Kidney epithelial cell (primary cell): ENCODE data around the gene HIF1A. TPM values are rescaled to one million over a fixed set of nuclear protein-coding genes. Genes with fewer than 3 reads are reported as not detected.

ENCODE experiments used
- DNase-seq: peaks from one replicate; pipeline ENCODE4 v3.0.0-alpha.2; 2010; ENCODE audit warnings: low read depth
- H3K27me3 ChIP-seq: 2 replicates; pipeline ENCODE4 v1.6.0; 2011; ENCODE audit warnings: low read length; ENCODE audit not compliant: control insufficient read depth, insufficient read depth
- H3K36me3 ChIP-seq: 2 replicates; pipeline ENCODE4 v1.5.1; 2011; ENCODE audit warnings: low read length; ENCODE audit not compliant: control insufficient read depth, insufficient read depth
- H3K4me3 ChIP-seq: 2 replicates; pipeline ENCODE4 v1.5.1; 2011; ENCODE audit warnings: low read depth, mild to moderate bottlenecking, control low read depth, low read length
- total RNA-seq: library from RNA; depleted of rRNA; stranded (reverse); fragments of >200 nt; gene quantifications from 2 replicates; pipeline ENCODE4 v1.2.3, GENCODE V29; 2015
- TF ChIP-seq, protein P1 (sequence below): IDR thresholded peaks from 2 replicates; pipeline ENCODE4 v1.5.1; 2011; ENCODE audit warnings: mild to moderate bottlenecking, moderate library complexity, low read length, control low read depth, inconsistent platforms; ENCODE audit not compliant: insufficient read depth, poor library complexity, severe bottlenecking

The HIF1A gene
- total RNA-seq, 1 donor from 2014 or later = 307 TPM

DNA sequence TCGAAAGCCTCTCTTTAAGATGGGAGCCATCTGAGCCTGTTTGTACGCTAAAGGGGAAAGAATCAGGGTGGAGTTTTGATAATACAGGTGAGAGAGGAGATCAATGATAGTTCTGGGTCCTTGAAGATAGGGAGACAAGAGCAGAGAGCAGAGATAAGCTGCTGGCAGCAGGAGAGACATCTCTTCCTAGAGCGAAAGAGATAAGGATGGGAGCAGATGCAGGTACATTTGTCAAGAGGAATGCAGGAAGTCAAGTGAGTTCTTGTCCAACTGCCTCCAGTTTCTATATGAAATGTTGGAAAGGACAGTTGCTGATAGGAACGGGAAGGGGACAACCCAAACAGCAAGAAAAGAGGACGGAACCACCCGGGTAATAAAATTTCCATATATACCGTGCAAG lies 24.7 kb upstream of the HIF1A start:
- no peak overlapping the region for H3K4me3 ChIP-seq
- no peak for DNase-seq
- TF ChIP-seq, protein P1, sequence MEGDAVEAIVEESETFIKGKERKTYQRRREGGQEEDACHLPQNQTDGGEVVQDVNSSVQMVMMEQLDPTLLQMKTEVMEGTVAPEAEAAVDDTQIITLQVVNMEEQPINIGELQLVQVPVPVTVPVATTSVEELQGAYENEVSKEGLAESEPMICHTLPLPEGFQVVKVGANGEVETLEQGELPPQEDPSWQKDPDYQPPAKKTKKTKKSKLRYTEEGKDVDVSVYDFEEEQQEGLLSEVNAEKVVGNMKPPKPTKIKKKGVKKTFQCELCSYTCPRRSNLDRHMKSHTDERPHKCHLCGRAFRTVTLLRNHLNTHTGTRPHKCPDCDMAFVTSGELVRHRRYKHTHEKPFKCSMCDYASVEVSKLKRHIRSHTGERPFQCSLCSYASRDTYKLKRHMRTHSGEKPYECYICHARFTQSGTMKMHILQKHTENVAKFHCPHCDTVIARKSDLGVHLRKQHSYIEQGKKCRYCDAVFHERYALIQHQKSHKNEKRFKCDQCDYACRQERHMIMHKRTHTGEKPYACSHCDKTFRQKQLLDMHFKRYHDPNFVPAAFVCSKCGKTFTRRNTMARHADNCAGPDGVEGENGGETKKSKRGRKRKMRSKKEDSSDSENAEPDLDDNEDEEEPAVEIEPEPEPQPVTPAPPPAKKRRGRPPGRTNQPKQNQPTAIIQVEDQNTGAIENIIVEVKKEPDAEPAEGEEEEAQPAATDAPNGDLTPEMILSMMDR = no peak
- no peaks in the 10 kb centered on the region for H3K27me3 ChIP-seq
- H3K36me3 ChIP-seq = no peaks in the 10 kb centered on the region

DNA sequence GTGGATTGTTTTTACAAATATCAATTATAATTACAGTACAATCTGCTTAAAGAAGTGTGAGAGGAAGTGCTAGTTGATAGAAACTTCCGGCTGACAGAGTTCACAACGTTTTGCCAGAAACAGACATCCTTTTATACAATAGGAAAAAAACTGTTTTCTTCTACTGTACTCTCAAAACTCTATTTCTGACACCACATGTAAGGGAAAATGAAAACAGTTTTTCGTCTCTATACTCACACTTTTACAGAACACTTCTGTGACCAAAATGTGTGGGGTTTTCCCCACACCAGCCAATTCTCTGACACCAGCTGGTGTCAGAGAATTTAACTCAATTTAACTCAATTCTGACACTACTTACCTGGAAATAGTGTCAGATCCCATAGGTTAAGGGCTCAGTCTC lies 24.2 kb upstream of the HIF1A start:
- Histone ChIP-seq H3K27me3 (no peaks in the 10 kb centered on the region), H3K36me3 (no peaks in the 10 kb centered on the region), H3K4me3 (no peak overlapping the region)
- no peak for DNase-seq
- TF ChIP-seq, protein P1 = no peak

DNA sequence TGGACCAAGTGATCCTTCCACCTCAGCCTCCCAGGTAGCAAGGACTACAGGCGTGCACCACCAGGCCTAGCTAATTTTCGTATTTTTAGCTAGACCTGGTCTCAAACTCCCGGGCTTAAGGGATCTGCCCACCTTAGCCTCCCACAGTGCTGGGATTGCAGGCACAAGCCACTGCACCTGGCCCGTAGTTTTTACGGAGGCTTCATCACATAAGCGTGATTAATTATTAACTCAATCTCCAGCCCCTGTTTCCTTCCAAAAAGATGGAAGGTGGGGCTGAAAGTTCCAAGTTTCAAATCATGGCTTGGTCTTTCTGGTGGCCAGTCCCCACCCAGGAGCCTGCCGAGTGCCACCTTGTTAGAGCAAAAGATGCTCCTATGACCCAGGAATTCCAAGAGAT lies 22.5 kb upstream of the HIF1A start:
- Histone ChIP-seq H3K27me3 (no peaks in the 10 kb centered on the region), H3K36me3 (no peaks in the 10 kb centered on the region), H3K4me3 (no peak overlapping the region)
- DNase-seq = no peak
- TF ChIP-seq, protein P1 = no peak

DNA sequence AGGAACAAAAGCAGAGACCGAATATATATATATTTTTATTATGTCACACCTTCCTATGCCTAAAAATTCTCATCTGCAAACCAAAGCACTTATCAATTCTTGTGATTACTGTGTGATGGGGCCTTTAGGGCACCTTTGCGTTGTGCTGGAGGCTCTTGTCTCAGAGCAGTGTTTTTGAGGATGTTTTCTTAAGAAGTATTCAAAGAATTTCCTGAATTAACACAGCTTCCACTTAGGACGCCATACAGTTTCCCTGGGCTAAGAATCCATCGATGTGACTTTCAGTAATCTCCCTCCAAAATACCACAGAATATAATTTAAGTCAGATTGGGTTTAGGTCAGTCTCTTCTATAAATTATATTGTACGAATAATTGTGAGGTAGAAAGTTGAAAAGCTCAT lies 22.0 kb upstream of the HIF1A start:
- Histone ChIP-seq H3K27me3 (no peaks in the 10 kb centered on the region), H3K4me3 (no peak overlapping the region), H3K36me3 (no peaks in the 10 kb centered on the region)
- TF ChIP-seq, protein P1 = no peak
- no peak for DNase-seq

DNA sequence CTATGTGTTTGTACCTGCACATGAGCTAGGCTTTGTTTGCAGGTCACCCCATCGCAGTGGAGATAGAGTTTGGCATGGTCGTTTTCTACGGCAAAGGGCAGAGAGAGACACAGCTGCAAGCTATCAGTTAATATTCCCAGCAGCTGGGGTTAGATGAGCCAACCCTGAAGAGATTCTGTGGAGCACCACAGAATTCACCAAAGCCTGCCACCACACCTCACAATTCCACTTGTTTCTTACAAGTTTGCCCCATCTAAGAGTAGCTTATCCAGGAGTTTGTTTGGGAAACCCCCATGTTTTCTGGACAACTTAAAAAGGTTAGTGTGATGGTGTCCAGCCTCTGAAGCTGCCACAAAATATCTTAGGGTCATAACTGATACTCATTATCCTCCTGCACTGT lies 20.0 kb upstream of the HIF1A start:
- Histone ChIP-seq H3K36me3 (no peaks in the 10 kb centered on the region), H3K27me3 (no peaks in the 10 kb centered on the region), H3K4me3 (no peak overlapping the region)
- no peak for DNase-seq
- TF ChIP-seq, protein P1 = no peak

DNA sequence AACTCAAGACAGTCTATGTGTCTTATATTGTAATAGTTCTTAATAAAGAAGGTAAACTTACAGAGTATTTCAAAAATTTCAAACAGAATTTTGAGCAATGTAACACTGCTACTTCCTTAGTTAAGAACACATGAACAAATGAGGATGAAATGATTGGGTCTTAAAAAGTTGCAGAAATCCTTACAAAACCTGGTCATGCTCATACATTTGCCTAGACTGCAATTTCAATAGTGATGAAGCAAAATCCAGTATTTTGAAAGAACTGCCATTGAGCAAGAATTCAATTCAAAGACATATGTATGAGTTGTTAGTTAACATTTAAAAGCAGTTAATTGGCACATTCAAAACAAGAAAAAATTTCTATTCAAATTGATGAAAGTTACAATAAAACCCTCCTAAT lies 17.8 kb upstream of the HIF1A start:
- no peak for DNase-seq
- Histone ChIP-seq H3K27me3 (no peaks in the 10 kb centered on the region), H3K36me3 (no peaks in the 10 kb centered on the region), H3K4me3 (no peak overlapping the region)
- TF ChIP-seq, protein P1 = no peak
